SH-SY5Y (cell line): ENCODE results near the gene TDRKH.

Experiments
- GATA2 ChIP-seq: IDR thresholded peaks from 2 replicates; pipeline ENCODE4 v1.6.1; 2011; ENCODE audit warnings: mild to moderate bottlenecking, low read depth, low read length
- GATA3 ChIP-seq: IDR thresholded peaks from 2 replicates; pipeline ENCODE4 v1.6.1; 2011; ENCODE audit warnings: low read depth, mild to moderate bottlenecking, low read length, moderate library complexity

DNA sequence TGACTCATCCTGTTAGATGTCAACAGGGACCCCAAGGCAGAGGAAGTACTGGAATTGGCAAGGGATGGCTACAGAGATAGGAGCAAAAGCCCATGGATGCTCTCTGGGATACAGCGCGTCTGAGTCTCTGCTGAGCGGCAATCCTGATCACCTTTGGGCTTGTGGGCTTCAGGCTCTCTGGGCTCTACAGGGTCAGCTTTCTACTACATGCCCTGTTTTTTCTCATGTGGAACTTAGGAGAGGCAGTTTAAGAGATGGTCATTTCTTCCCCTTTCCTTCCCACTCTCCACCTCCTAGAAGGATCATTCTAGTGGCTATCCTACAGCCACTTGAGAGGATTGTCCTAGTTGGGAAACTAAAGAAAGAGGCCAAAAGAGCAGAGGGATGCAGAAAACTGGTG, 13.6 kb upstream of the TDRKH start:
- TF ChIP-seq GATA3 (no peak), GATA2 (no peak)
